Uterus (tissue), 2 donors: ENCODE measurements around the gene FUS.

Experiments used
- POLR2A ChIP-seq, 2 donors: fragments of 450-650 bp; IDR thresholded peaks; one replicate each; pipeline ENCODE4 v1.6.1; 2016; ENCODE audit warnings: antibody characterized with exemption in 2 of 2, mild to moderate bottlenecking in 1 of 2, moderate library complexity in 1 of 2
- TF ChIP-seq, protein P1 (sequence below), 4 experiments: fragments of 200-600 bp in 2 of 4; fragments of 450-650 bp in 2 of 4; sonication (generic) in 2 of 4; IDR thresholded peaks; one replicate each; pipeline ENCODE4 v1.5.1; 2016 to 2019; ENCODE audit warnings: antibody characterized with exemption in 4 of 4, mild to moderate bottlenecking in 2 of 4, moderate library complexity in 1 of 4

- TF ChIP-seq POLR2A (IDR thresholded peaks at IDR 0.05): no peak
- TF ChIP-seq, protein P1, sequence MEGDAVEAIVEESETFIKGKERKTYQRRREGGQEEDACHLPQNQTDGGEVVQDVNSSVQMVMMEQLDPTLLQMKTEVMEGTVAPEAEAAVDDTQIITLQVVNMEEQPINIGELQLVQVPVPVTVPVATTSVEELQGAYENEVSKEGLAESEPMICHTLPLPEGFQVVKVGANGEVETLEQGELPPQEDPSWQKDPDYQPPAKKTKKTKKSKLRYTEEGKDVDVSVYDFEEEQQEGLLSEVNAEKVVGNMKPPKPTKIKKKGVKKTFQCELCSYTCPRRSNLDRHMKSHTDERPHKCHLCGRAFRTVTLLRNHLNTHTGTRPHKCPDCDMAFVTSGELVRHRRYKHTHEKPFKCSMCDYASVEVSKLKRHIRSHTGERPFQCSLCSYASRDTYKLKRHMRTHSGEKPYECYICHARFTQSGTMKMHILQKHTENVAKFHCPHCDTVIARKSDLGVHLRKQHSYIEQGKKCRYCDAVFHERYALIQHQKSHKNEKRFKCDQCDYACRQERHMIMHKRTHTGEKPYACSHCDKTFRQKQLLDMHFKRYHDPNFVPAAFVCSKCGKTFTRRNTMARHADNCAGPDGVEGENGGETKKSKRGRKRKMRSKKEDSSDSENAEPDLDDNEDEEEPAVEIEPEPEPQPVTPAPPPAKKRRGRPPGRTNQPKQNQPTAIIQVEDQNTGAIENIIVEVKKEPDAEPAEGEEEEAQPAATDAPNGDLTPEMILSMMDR (IDR thresholded peaks at IDR 0.05): no peak
These were observed 13.1 kb downstream of the FUS start for GRCh38 chr16:31192856-31193642.
